SU-DHL-6 (cell line): ENCODE data around the gene ZSWIM7.

Experiments
- H2AFZ ChIP-seq: fragments of 200-600 bp; sonication (generic); 2 replicates; pipeline ENCODE4 v1.6.1; 2014; ENCODE audit warnings: low read depth, mild to moderate bottlenecking, moderate library complexity, mixed read lengths, antibody characterized with exemption, low read length; ENCODE audit not compliant: severe bottlenecking
- H3F3A ChIP-seq: fragments of 200-600 bp; shearing (Covaris generic); 2 replicates; pipeline ENCODE4 v1.6.0; 2016; ENCODE audit warnings: antibody characterized with exemption, mild to moderate bottlenecking; ENCODE audit not compliant: insufficient read depth
- H3K27ac ChIP-seq: fragments of 200-600 bp; sonication (generic); 2 replicates; pipeline ENCODE4 v1.5.1; 2016; ENCODE audit warnings: low read depth, mild to moderate bottlenecking, low read length, moderate library complexity, mixed read lengths
- H3K27me3 ChIP-seq: fragments of 200-600 bp; sonication (generic), shearing (Covaris generic); 2 replicates; pipeline ENCODE4 v1.6.0; 2014; ENCODE audit warnings: mild to moderate bottlenecking, low read length
- H3K36me3 ChIP-seq: fragments of 200-600 bp; sonication (generic); 2 replicates; pipeline ENCODE4 v1.6.1; 2014; ENCODE audit warnings: mild to moderate bottlenecking, low read length, mixed read lengths
- H3K4me2 ChIP-seq: fragments of 300-600, 200-600 bp; shearing (Covaris generic), sonication (generic); 2 replicates; pipeline ENCODE4 v1.6.0; 2014; ENCODE audit warnings: low read length, low read depth, mild to moderate bottlenecking; ENCODE audit not compliant: poor library complexity, severe bottlenecking
- H3K4me3 ChIP-seq: fragments of 200-600 bp; sonication (generic); 2 replicates; pipeline ENCODE4 v1.5.1; 2014; ENCODE audit warnings: antibody characterized with exemption, low read length, mild to moderate bottlenecking, mixed read lengths; ENCODE audit not compliant: insufficient read depth, poor library complexity, severe bottlenecking
- H3K79me2 ChIP-seq: fragments of 200-600 bp; sonication (generic); 2 replicates; pipeline ENCODE4 v1.6.1; 2014; ENCODE audit warnings: mild to moderate bottlenecking, low read length, moderate library complexity; ENCODE audit not compliant: insufficient read depth
- H3K9ac ChIP-seq: fragments of 200-600 bp; sonication (generic); 2 replicates; pipeline ENCODE4 v1.7.0; 2014; ENCODE audit warnings: mild to moderate bottlenecking, low read length
- H3K9me2 ChIP-seq: fragments of 200-600 bp; sonication (generic); replicated peaks from 2 replicates; pipeline ENCODE4 v1.6.1; 2014; ENCODE audit warnings: low read length; ENCODE audit not compliant: insufficient read depth
- H3K9me3 ChIP-seq: fragments of 200-600 bp; sonication (generic); 2 replicates; pipeline ENCODE4 v1.6.1; 2014; ENCODE audit warnings: low read length, mixed read lengths; ENCODE audit not compliant: insufficient read depth
- H4K20me1 ChIP-seq: fragments of 200-600 bp; sonication (generic); 2 replicates; pipeline ENCODE4 v1.6.1; 2014; ENCODE audit warnings: low read depth, mild to moderate bottlenecking, antibody characterized with exemption, low read length, moderate library complexity, mixed read lengths
- EZH2phosphoT487 ChIP-seq: fragments of 200-600 bp; sonication (generic), shearing (Covaris generic); conservative IDR thresholded peaks from 2 replicates; pipeline ENCODE4 v1.6.1; 2018; ENCODE audit warnings: mild to moderate bottlenecking, antibody characterized with exemption, low read length, moderate library complexity, mixed read lengths
- TF ChIP-seq, protein P1 (sequence below): fragments of 200-600 bp; sonication (generic); IDR thresholded peaks from one replicate; pipeline ENCODE4 v1.5.1; 2017; ENCODE audit warnings: antibody characterized with exemption, mild to moderate bottlenecking, low read length, moderate library complexity; ENCODE audit not compliant: insufficient read depth, poor library complexity, severe bottlenecking

Gene ZSWIM7

DNA sequence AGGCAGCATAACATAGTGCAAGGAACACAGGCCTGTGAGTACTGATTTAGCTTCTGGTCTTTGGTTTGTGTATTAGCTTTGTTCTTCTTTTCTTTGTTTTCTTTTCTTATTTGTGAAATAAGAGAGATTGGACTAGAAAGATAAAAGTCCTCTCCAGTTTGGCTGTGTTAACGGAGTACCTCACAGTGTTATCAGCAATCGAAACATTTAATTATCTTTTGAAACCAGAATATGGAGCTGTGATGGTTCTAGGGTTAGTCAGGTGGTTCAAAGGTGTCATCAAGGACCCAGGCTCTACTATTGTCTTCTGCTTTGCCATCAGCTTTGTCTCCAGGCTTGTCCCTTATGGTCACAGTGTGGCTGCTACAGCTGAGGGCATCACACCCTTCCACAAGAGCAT lies 29.0 kb downstream of the ZSWIM7 start:
- no peaks in the 10 kb centered on the region for H3K36me3 ChIP-seq
- TF ChIP-seq EZH2phosphoT487 = no peak
- TF ChIP-seq, protein P1, sequence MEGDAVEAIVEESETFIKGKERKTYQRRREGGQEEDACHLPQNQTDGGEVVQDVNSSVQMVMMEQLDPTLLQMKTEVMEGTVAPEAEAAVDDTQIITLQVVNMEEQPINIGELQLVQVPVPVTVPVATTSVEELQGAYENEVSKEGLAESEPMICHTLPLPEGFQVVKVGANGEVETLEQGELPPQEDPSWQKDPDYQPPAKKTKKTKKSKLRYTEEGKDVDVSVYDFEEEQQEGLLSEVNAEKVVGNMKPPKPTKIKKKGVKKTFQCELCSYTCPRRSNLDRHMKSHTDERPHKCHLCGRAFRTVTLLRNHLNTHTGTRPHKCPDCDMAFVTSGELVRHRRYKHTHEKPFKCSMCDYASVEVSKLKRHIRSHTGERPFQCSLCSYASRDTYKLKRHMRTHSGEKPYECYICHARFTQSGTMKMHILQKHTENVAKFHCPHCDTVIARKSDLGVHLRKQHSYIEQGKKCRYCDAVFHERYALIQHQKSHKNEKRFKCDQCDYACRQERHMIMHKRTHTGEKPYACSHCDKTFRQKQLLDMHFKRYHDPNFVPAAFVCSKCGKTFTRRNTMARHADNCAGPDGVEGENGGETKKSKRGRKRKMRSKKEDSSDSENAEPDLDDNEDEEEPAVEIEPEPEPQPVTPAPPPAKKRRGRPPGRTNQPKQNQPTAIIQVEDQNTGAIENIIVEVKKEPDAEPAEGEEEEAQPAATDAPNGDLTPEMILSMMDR = no peak

DNA sequence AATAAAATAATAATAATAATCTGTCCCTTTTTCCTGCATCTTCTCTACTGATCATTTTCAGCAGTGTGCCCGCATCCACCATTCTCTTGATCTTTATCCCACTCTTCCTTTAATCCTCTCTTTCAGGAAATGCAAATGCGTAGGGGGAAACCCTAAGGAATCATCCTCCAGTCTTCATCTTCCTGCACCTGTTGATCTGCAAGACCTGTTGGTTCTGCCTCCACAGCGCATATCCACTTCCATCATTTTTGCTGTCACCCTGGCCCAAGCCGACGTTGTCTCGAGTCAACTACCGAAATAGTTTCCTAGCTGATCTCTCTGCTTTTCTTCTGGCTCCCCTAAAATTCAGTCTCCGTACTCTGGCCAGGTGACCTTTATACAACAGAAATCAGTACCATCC lies 30.0 kb downstream of the ZSWIM7 start:
- Histone ChIP-seq H3K9me3 (no peaks in the 10 kb centered on the region), H2AFZ (no peak overlapping the region), H4K20me1 (no peaks in the 10 kb centered on the region), H3K9me2 (no peaks in the 10 kb centered on the region), H3K27me3 (no peaks in the 10 kb centered on the region), H3K36me3 (no peaks in the 10 kb centered on the region), H3K4me3 (no peak overlapping the region), H3K9ac (no peak overlapping the region), H3K4me2 (no peak overlapping the region), H3K27ac (no peak overlapping the region), H3K79me2 (no peaks in the 10 kb centered on the region), H3F3A (no peaks in the 10 kb centered on the region)
- no peak for TF ChIP-seq EZH2phosphoT487
- TF ChIP-seq, protein P1 = no peak

More for the DNA sequence above, 29.0 kb downstream of the ZSWIM7 start:
- no peak overlapping the region for H3K9ac ChIP-seq
- H3K27me3 ChIP-seq = no peaks in the 10 kb centered on the region
- H3K9me3 ChIP-seq = no peaks in the 10 kb centered on the region
- no peaks in the 10 kb centered on the region for H3K9me2 ChIP-seq
- H3K4me2 ChIP-seq = no peak overlapping the region
- no peak overlapping the region for H2AFZ ChIP-seq
- H3F3A ChIP-seq = no peaks in the 10 kb centered on the region
- H3K4me3 ChIP-seq = no peak overlapping the region
- H3K79me2 ChIP-seq = no peaks in the 10 kb centered on the region
- H4K20me1 ChIP-seq = no peaks in the 10 kb centered on the region
- no peak overlapping the region for H3K27ac ChIP-seq

DNA sequence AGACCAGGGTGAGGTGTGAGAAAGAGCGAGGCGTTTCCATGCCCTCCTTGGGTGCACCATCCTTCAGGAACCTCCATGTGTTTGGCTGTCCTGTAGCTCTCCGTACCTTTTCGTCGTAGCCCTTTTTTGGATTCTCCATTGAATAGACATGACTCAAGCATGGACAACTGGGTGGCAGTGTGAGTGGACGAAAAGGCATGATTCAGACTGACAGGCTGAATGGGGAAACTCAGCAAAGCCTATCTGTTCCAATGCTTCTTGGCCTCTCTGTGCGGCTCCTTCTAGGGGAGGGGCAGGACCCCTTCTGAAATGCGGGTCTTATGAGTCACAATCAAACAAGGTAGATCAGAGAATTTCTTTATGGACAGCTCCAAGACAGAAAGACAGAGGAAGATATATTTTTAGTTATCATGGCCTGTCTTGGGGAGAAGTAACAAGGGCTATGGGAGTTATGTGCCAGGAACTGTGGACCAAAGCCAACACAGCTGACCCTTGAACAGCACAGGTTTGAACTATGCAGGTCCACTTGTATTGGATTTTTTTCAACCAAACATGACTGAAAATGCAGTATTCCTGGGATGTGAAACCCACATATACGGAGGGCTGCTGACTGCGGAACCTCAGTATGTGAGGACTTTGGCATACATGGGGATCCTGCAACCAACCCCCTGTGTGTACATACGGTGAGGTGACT lies 31.7 kb downstream of the ZSWIM7 start:
- H3K9me2 ChIP-seq = no peaks in the 10 kb centered on the region
- H3K9ac ChIP-seq = no peak overlapping the region
- no peaks in the 10 kb centered on the region for H3K36me3 ChIP-seq
- no peaks in the 10 kb centered on the region for H3K27me3 ChIP-seq
- H3K79me2 ChIP-seq = no peaks in the 10 kb centered on the region
- H2AFZ ChIP-seq = no peak overlapping the region
- no peaks in the 10 kb centered on the region for H4K20me1 ChIP-seq
- no peaks in the 10 kb centered on the region for H3F3A ChIP-seq
- no peak overlapping the region for H3K4me2 ChIP-seq
- H3K9me3 ChIP-seq = no peaks in the 10 kb centered on the region
- TF ChIP-seq EZH2phosphoT487 = no peak
- TF ChIP-seq, protein P1 = no peak
- no peak overlapping the region for H3K27ac ChIP-seq
- H3K4me3 ChIP-seq = no peak overlapping the region
